Right lobe of liver (tissue), 4 donors: Measurements from ENCODE around the gene ITGAE.

Experiments used
- POLR2A ChIP-seq: fragments of 450-650 bp; IDR thresholded peaks from one replicate; pipeline ENCODE4 v1.6.1; 2017; ENCODE audit warnings: antibody characterized with exemption, mild to moderate bottlenecking
- TF ChIP-seq, protein P1 (sequence below), 4 donors: fragments of 200-600 bp in 3 of 4; fragments of 450-650 bp in 1 of 4; IDR thresholded peaks; one replicate each; pipeline versions ENCODE4 v1.5.1 to v1.8.0; 2016 to 2022; ENCODE audit warnings: antibody characterized with exemption in 4 of 4, mild to moderate bottlenecking in 2 of 4
- donor health status: DM: no; HTN: no; CAD: no.
- donor health status: DM: no; HTN: no; CAD: no.
- donor health status: DM: no; HTN: yes; CAD: no.

DNA sequence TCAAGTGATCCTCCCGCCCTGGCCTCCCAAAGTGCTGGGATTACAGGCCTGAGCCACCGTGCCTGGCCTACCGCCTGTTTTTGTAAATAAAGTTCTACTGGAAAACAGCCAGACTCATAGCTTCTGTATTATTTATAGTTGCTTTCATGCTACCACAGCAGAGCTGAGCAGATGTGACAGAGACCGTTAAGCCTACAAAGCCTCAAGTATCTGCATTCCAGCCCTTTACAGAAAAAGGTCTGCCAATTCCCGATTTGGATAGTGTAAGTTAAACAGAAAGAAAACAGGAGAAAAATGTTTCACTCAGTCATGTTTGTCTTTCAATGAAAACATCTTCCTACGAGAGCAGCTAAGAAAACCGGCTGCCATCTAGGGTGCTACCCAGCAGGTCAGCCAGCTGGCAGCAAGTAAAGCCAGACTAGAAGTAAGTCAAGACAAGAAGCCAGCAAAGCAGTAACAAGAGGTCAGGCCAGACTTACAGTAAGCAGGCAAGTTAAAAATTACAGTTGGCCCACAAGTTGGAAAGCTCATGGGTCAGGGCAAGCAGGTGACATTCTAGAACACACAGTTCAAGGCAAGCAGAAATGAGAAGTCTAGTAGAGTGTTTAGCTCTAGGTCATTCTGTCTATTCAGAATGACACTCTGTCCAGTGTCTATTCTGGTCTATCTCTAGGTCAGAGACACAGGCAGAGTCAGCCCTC lies 27.3 kb upstream of the ITGAE start:
- TF ChIP-seq, protein P1, sequence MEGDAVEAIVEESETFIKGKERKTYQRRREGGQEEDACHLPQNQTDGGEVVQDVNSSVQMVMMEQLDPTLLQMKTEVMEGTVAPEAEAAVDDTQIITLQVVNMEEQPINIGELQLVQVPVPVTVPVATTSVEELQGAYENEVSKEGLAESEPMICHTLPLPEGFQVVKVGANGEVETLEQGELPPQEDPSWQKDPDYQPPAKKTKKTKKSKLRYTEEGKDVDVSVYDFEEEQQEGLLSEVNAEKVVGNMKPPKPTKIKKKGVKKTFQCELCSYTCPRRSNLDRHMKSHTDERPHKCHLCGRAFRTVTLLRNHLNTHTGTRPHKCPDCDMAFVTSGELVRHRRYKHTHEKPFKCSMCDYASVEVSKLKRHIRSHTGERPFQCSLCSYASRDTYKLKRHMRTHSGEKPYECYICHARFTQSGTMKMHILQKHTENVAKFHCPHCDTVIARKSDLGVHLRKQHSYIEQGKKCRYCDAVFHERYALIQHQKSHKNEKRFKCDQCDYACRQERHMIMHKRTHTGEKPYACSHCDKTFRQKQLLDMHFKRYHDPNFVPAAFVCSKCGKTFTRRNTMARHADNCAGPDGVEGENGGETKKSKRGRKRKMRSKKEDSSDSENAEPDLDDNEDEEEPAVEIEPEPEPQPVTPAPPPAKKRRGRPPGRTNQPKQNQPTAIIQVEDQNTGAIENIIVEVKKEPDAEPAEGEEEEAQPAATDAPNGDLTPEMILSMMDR (IDR thresholded peaks at IDR 0.05), result no peak
- no peak for TF ChIP-seq POLR2A
